Measurements from ENCODE around the gene KLHL40.

The KLHL40 gene

DNA sequence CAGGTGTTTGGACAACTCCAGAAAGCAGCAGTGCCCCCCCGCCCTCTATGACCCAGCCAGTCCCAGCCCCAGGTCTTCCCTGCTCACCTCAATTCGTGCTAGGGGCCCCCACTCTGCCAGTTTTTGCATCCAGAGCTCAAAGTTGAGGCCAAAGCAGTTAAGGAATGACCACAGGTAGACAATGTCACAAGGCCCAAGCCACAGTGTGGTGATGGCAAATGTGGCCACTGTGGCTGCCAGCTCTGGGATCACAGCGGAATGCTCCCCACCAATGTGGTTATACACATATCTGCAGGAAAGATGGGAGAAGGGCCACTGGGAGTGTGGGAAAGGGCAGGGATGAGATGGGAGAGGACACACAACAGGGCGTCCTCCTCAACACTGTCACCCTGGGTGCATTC, 8.2 kb downstream of the KLHL40 start:
- TF ChIP-seq, protein P1, sequence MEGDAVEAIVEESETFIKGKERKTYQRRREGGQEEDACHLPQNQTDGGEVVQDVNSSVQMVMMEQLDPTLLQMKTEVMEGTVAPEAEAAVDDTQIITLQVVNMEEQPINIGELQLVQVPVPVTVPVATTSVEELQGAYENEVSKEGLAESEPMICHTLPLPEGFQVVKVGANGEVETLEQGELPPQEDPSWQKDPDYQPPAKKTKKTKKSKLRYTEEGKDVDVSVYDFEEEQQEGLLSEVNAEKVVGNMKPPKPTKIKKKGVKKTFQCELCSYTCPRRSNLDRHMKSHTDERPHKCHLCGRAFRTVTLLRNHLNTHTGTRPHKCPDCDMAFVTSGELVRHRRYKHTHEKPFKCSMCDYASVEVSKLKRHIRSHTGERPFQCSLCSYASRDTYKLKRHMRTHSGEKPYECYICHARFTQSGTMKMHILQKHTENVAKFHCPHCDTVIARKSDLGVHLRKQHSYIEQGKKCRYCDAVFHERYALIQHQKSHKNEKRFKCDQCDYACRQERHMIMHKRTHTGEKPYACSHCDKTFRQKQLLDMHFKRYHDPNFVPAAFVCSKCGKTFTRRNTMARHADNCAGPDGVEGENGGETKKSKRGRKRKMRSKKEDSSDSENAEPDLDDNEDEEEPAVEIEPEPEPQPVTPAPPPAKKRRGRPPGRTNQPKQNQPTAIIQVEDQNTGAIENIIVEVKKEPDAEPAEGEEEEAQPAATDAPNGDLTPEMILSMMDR (IDR thresholded peaks at IDR 0.05; ENCODE audit: borderline replicate concordance, control extremely low read depth, extremely low read depth, insufficient read depth, missing control alignments) = no peak
- in situ Hi-C loops (cut with MboI; ENCODE audit: low sequenced_read_pairs, unreplicated experiment) = no loop called here
- no peak for DNase-seq (ENCODE audit: low spot score)

DNA sequence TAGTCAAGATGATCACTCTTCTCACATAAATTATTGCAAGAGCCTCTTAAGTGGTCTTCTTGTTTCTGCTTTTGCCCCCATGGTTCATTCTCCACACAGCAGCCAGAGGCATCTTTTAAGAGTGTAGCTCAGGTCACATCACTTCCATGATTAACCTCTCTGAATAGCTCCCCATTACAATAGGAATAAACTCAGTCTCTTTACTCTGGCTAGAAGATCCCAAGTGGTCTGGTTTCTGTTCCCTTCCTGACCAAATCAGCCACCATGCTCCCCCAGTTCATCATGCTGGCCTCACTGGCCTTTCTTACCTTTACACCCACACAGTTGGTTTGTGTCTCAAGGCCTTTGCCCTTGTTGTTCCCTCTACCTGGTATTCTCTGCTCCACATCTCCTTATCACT, 9.0 kb downstream of the KLHL40 start:
- in situ Hi-C loops (cut with MboI; ENCODE audit: low sequenced_read_pairs, unreplicated experiment) = no loop called here
- no peak for DNase-seq (ENCODE audit: low spot score)
- TF ChIP-seq, protein P1 (IDR thresholded peaks at IDR 0.05; ENCODE audit: borderline replicate concordance, control extremely low read depth, extremely low read depth, insufficient read depth, missing control alignments) = no peak

DNA sequence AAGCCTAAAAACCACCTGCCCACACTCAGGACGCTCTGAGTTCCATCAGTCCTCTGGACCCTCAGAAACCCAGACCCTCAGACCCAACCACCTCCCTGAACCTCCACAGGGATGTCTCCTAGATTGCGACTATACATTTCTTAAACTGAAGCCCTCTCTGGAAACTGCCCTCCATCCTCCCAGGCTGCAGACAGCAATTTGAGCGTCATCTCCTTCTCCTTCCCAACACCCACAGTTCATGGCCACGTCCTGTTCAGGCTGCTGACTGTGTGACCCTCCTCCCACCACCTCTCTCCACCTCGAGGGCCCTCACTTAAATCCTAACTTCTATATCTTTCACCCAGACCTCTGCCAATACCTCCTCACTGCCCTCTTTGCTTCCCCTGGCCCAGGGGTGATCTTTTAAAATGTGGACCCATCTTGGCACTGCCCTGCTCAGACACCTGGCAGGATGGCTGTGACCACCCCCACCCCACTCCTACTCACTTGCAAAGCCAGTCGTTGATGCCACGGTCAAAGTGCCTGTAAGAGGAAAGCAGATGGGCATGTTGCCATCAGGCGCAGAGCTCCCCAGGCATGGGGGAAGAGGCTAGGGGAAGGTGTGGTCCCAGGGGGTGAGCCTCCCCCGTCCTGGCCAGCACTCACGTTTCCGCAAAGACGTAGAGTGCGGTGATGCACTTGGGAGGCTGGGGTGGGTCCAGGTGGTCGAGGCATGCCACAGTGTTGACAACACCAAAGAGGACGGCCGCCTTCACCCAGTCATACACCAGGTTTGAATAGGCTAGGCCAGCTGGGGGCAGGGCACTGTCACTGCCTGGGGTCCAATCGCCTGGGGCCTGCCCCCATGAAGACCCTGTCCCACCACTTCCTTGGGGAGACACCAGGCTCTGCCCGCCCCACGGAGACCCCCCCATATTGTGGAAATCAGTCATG, 11.3 kb downstream of the KLHL40 start:
- in situ Hi-C loops (cut with MboI; ENCODE audit: low sequenced_read_pairs, unreplicated experiment) = no loop called here
- no peak for DNase-seq (ENCODE audit: low spot score)
- TF ChIP-seq, protein P1 (IDR thresholded peaks at IDR 0.05; ENCODE audit: borderline replicate concordance, control extremely low read depth, extremely low read depth, insufficient read depth, missing control alignments) = no peak

DNA sequence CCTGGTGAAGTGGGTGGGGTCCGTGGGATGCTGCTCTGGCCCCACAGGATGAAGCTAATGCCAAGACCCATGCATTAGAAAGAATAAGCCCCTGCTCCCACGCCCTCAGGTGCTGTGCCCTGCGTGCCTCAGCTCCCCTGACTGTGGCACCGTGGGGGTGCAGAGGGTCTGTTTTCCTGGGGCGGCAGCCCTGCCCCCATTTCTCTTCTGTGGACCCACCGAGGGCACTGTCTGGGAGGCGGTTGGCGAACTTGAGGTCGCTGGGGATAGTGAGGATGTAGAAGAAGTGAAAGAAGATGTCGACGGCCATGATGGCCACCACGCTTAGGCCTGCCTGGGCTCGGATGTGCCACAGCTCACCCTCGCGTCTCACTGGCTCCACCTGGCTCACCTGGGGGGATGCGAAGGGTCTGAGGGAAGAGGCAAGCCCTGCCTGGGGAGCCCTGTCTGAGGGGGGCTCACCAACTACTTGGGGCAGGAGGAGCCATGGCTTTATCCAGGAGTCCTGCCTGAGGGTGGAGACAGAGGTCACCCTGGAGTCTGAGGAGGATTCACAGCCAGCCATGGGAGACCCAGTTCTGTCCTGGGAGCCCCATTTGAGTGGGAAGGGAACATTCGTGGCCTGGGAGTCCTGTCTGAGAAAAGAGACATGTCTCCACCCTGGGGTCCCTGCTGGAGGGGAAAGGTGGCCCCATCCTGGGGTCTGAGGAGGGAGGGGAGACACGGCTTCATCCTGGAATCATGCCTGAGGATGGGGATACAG, 12.1 kb downstream of the KLHL40 start:
- in situ Hi-C loops (cut with MboI; ENCODE audit: low sequenced_read_pairs, unreplicated experiment) = no loop called here
- no peak for DNase-seq (ENCODE audit: low spot score)
- TF ChIP-seq, protein P1 (IDR thresholded peaks at IDR 0.05; ENCODE audit: borderline replicate concordance, control extremely low read depth, extremely low read depth, insufficient read depth, missing control alignments) = no peak

DNA sequence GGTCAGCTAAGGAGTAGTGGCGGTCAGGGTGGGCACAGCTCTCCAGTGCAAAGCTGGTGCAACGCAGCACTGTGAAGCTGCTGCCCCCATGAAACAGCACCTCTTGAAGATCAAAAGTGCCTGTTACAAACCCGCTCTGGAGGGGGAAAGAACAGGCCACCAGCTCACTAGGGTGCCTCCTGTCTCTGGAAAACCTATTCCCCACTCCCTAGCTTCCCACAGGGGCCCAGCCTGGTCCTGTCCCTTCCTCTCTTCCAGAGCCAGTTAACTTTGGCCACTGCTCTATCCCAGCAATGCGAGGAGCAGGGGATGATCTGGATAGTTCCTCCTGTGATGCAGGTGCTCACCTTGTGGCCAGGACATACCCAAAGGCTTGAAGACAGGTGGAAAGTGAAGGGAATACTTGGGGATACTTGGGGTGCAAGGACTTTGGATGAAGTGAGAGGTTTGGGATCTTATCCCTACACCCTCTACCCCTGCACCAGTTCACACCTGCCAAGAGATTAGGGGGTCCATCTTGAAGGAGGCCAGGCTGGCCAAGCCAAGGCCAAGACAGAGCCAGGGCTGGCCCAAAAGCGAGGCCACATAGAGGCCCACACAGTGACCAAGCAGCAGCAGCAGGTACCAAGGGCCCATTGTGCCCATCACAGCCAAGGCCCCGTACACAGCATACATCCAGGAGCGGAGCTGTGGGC, 13.0 kb downstream of the KLHL40 start:
- TF ChIP-seq, protein P1 (IDR thresholded peaks at IDR 0.05; ENCODE audit: borderline replicate concordance, control extremely low read depth, extremely low read depth, insufficient read depth, missing control alignments) = no peak
- no peak for DNase-seq (ENCODE audit: low spot score)

DNA sequence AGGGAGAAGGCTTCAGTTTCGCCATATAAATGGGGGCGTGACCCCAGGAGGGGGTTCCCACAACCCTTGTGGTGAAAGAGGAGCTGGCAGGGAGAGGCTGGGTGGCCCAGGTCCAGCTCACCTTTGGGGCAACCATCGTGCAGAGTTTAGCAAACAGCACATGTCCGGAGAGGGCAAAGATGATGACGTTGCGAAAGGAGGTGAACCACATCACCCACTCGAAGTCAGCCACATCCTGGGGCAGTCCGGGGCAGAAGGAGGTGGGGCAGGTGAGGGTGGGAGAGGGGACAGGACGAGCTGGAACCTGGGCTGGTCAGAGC, 13.5 kb downstream of the KLHL40 start:
- in situ Hi-C loops (cut with MboI; ENCODE audit: low sequenced_read_pairs, unreplicated experiment) = no loop called here
- TF ChIP-seq, protein P1 (IDR thresholded peaks at IDR 0.05; ENCODE audit: borderline replicate concordance, control extremely low read depth, extremely low read depth, insufficient read depth, missing control alignments) = no peak
- DNase-seq (ENCODE audit: low spot score) = peak; percentile 25

More for the DNA sequence above, 13.0 kb downstream of the KLHL40 start:
- in situ Hi-C loops (cut with MboI; ENCODE audit: low sequenced_read_pairs, unreplicated experiment) = no loop called here

Data from GM13976 (cell line).